Stimulated activated CD8-positive, alpha-beta memory T cell treated with anti-CD3 and anti-CD28 coated beads, Interleukin-15, amount 100 ng/mL, for 48 hours (primary cell): ENCODE measurements around the gene TP53.
A peak's percentile ranks its signal among the peaks of the same experiment; 100 is the strongest.
"Not testable (repeated sequence)": the region's sequence is repeated elsewhere in the genome, so short reads cannot be mapped to it uniquely, and the experiment has no call there.

Experiments
- DNase-seq, 2 donors: peaks; one replicate each; pipeline ENCODE4 v3.0.0-alpha.2; 2020; ENCODE audit warnings: low read depth in 2 of 2

Gene TP53

DNA sequence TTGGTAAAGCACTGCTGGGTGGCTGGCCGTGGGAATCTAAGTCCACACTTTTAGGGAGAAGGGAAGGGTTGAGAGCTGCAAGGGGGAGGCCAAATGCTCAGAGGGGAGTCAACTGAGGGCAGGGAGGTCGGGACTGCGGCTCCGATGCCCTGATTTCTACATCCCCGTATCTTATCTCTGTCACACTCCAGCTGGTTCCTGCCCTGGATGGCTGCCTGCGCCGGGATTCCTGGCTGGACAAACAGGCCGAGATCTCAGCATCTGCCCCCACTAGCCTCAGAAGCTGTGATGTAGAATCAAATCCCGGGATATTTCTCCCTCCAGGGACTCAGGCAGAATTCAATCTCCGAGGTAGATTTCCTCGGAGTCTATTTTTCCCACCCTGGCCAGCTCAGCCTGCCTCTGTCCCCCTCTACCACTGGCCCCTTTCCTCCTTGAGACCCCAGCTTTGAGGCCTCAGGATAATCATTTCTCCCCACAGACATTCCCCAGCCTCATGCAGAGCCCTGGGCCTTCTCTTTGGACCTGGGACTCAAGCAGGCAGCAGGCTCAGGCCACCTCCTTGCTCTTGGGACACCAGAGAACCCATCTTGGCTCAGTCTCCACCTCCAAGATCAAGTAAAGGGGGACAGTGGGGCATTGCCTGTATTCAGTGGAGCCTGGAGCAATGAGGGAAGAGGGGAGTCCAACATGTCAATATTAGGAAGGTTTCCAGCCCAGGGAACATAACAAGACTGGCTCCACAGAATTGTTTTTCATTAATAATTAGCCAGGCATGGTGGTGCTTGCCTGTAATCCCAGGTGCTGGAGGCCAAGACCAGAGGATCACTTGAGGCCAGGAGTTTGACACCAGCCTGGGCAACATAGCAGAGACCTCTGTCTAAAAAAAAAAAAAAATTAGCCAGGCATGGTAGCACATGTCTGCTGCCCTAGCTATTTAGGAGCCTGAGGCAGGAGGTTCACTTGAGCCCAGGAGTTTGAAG, 55.6 kb downstream of the TP53 start:
- no peak for DNase-seq

- DNase-seq = no peak
These were observed 57.2 kb downstream of the TP53 start, which contains the start of gene SHBG for GRCh38 chr17:7629939-7630571. Gene SHBG, plus strand, starts transcription at chr17:7630135. Its CDS starts 38 bp downstream, at chr17:7630173.

DNA sequence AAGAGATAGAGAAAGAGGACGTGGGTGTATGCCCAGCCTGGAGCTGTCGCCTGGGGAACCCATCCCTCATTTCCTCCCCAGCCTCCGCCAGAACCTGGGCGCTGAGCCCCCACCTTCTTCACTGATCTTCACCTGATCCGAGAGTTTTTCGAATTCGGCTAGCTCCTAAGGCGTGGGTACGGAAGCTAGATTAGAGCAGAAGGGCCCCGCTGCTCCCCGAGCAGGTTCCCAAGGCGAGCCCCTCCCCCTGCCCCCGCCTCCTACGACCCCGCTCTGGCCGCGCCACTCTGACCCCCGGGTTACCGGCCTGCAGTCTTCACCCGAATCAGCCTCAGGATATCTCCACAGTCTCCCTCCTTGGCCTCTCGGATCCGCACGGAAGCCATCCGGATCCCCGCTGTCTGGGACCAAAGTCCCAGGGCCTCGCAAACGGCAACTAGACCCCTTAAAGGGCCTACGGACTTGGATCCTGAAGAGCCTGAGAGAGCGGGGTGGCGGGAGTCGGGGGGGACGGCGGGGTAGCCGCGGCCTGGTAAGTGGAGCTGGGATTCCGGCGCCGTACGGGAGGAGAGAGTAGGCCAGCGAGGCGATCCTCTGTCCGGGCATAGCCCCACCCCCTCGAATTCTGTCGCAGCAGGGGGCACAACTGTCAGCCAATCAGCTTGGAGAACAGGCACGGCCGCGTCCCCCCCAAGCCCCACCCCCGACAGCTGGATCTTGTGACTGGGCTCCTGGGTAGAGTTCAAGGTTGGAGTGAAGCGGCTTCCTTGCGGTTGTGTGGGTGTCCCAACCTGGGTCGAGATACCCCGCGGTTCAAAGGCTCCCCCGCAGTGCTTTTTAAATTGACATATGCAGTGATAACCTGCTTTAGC, 59.8 kb downstream of the TP53 start, which contains the start of gene SAT2:
SAT2 (minus strand) TSS at position 572 of the 872 bp plus-strand sequence; CDS start at position 386, 186 bp downstream.
- peak; percentile 78 to 82 for DNase-seq

DNA sequence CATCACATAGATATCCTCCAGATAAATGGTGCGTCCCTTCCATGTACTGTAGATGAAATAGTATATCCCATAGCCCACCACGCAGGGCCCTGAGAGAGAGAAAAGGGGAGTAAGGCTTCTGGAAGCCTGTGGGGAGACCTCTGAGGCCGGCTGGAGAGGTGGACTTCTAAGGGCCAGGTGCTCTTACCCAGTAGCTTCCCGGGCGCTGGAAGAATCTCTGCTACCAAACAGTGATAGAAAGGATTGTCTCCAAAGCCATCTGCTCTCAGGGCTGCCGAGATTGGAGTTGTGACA, 60.4 kb downstream of the TP53 start:
- no peak for DNase-seq

DNA sequence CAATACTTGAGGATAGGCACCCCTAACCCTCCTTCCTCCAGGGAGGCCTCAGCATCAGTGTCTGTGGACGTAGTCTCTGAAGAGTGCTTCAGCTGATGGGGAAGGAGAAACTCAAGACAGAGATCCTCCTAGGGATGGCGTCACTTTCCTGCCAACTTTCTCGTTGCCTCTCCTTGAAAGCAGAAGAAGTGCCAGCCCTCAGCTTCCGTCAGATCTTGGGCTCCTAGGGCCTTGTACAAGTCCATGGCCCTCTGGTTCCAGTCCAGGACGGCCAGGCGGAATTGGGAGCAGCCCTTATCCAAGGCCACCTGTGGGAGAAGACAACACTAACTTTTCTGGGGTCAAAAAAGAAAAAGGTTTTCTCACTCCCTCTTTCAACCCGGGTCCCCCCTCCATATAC, 61.0 kb downstream of the TP53 start:
- no peak for DNase-seq

GRCh38 chr17:7625749-7626148, 61.5 kb downstream of the TP53 start:
- DNase-seq = not testable (repeated sequence)

GRCh38 chr17:7623661-7624060, 63.6 kb downstream of the TP53 start:
- DNase-seq = no peak

GRCh38 chr17:7620835-7621234, 66.5 kb downstream of the TP53 start:
- DNase-seq = no peak

GRCh38 chr17:7618608-7619007, 68.7 kb downstream of the TP53 start:
- DNase-seq = no peak
